Ramos (cell line): ENCODE results near the gene NID2.

Source experiments
- in situ Hi-C: fragments of 300-500 bp; cut with MboI; formaldehyde crosslinking; loops from one replicate; pipeline ENCODE4 v1.14.3; 2022; ENCODE audit warnings: low sequenced_read_pairs; ENCODE audit not compliant: unreplicated experiment

NID2 gene

GRCh38 chr14:52059649-52060048 is 9.2 kb downstream of the NID2 start:
- in situ Hi-C loops, result no loop called here

- in situ Hi-C loops, result no loop called here
Measured at GRCh38 chr14:52058341-52058740, 10.5 kb downstream of the NID2 start.

GRCh38 chr14:52055167-52055566 is 13.7 kb downstream of the NID2 start:
- in situ Hi-C loops, result no loop called here

- in situ Hi-C loops, result no loop called here
Measured at GRCh38 chr14:52054678-52055077, 14.2 kb downstream of the NID2 start.

- in situ Hi-C loops, result no loop called here
Measured at GRCh38 chr14:52053044-52053443, 15.8 kb downstream of the NID2 start.

- in situ Hi-C loops, result no loop called here
Measured at GRCh38 chr14:52052288-52052943, 16.4 kb downstream of the NID2 start.

GRCh38 chr14:52051871-52052270 is 17.0 kb downstream of the NID2 start:
- in situ Hi-C loops, result no loop called here

GRCh38 chr14:52051251-52051650 is 17.6 kb downstream of the NID2 start:
- in situ Hi-C loops, result no loop called here

GRCh38 chr14:52049721-52050588 is 18.9 kb downstream of the NID2 start:
- in situ Hi-C loops, result no loop called here

- in situ Hi-C loops, result no loop called here
Measured at GRCh38 chr14:52049271-52049670, 19.6 kb downstream of the NID2 start.

GRCh38 chr14:52048641-52049204 is 20.1 kb downstream of the NID2 start:
- in situ Hi-C loops, result no loop called here

GRCh38 chr14:52048116-52048515 is 20.7 kb downstream of the NID2 start:
- in situ Hi-C loops, result no loop called here

- in situ Hi-C loops, result no loop called here
Measured at GRCh38 chr14:52046376-52046917, 22.4 kb downstream of the NID2 start.

- in situ Hi-C loops, result no loop called here
Measured at GRCh38 chr14:52044791-52045522, 23.9 kb downstream of the NID2 start.

GRCh38 chr14:52043690-52044089 is 25.2 kb downstream of the NID2 start:
- in situ Hi-C loops, result no loop called here

- in situ Hi-C loops, result no loop called here
Measured at GRCh38 chr14:52042371-52043289, 26.2 kb downstream of the NID2 start.

GRCh38 chr14:52040598-52040997 is 28.3 kb downstream of the NID2 start:
- in situ Hi-C loops, result no loop called here

GRCh38 chr14:52039124-52039815 is 29.6 kb downstream of the NID2 start:
- in situ Hi-C loops, result no loop called here

GRCh38 chr14:52033101-52033642 is 35.7 kb downstream of the NID2 start:
- in situ Hi-C loops, result no loop called here
